ENCODE data around the gene CD47.

GRCh38 chr3:108118038-108118768, 27.4 kb upstream of the CD47 start:
- TF ChIP-seq CTCF (IDR thresholded peaks at IDR 0.05) (no peak), POLR2A (IDR thresholded peaks at IDR 0.05) (no peak)
